Measurements from ENCODE around the gene SLC25A44.

DNA sequence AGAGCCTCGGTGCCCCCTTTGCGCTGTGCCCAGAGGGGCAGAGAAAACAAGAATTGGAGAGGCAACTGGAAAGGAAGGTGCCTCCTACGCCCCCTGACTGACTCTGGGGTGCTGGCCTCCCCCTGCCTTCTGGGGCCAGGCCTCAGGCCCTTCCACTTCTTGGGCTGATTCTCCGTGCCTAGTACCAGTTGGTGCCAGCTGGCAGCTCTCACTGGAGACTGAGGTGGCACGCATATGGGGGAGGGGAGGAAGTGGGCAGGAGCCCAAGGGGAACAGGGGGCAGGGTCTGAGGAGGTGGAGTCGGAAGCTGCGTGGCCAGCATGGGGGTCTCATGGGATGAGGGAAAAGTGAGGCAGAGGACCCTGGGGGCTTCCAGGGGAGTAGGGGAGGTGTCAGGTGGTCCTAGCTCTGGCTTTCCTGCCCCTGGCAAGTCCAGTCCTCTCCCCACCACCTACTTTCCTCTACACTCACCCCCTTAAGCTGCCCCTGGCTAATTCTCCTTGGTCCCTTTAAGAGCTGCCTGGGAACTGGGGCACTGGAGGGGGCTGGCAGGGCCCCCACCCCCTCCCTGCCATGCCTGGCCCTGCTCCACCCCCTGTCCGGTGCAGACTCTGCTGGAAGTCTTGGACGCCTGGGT is 47.0 kb upstream of the SLC25A44 start:
- TF ChIP-seq, protein P1, sequence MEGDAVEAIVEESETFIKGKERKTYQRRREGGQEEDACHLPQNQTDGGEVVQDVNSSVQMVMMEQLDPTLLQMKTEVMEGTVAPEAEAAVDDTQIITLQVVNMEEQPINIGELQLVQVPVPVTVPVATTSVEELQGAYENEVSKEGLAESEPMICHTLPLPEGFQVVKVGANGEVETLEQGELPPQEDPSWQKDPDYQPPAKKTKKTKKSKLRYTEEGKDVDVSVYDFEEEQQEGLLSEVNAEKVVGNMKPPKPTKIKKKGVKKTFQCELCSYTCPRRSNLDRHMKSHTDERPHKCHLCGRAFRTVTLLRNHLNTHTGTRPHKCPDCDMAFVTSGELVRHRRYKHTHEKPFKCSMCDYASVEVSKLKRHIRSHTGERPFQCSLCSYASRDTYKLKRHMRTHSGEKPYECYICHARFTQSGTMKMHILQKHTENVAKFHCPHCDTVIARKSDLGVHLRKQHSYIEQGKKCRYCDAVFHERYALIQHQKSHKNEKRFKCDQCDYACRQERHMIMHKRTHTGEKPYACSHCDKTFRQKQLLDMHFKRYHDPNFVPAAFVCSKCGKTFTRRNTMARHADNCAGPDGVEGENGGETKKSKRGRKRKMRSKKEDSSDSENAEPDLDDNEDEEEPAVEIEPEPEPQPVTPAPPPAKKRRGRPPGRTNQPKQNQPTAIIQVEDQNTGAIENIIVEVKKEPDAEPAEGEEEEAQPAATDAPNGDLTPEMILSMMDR (IDR thresholded peaks at IDR 0.05): no peak
- TF ChIP-seq POLR2AphosphoS5 (IDR thresholded peaks at IDR 0.05; ENCODE audit: low read depth, low read length): no peak
